HG02870 (cell line): Measurements from ENCODE around the gene PPM1N.

Experiments used
- ATAC-seq: cut with Tn5 transposase; IDR thresholded peaks from one replicate; pipeline ENCODE4 v1.9.1; 2021; ENCODE audit warnings: mild to moderate bottlenecking, moderate library complexity; ENCODE audit not compliant: unreplicated experiment

The PPM1N gene, protein sequence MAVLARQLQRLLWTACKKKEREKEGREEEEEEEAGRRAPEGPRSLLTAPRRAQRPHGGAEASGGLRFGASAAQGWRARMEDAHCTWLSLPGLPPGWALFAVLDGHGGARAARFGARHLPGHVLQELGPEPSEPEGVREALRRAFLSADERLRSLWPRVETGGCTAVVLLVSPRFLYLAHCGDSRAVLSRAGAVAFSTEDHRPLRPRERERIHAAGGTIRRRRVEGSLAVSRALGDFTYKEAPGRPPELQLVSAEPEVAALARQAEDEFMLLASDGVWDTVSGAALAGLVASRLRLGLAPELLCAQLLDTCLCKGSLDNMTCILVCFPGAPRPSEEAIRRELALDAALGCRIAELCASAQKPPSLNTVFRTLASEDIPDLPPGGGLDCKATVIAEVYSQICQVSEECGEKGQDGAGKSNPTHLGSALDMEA

DNA sequence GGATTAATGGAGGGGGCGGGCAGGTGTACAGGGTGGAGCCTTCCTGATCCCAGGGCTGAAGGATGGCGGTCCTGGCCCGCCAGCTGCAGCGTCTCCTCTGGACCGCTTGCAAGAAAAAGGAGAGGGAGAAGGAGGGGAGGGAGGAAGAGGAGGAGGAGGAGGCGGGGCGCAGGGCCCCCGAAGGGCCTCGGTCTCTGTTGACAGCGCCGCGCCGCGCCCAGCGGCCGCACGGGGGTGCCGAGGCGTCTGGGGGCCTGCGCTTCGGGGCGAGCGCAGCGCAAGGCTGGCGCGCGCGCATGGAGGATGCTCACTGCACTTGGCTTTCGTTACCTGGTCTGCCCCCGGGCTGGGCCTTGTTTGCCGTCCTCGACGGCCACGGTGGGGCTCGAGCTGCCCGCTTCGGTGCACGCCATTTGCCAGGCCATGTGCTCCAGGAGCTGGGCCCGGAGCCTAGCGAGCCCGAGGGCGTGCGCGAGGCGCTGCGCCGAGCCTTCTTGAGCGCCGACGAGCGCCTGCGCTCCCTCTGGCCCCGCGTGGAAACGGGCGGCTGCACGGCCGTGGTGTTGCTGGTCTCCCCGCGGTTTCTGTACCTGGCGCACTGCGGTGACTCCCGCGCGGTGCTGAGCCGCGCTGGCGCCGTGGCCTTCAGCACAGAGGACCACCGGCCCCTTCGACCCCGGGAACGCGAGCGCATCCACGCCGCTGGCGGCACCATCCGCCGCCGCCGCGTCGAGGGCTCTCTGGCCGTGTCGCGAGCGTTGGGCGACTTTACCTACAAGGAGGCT, at the start of gene PPM1N:
TSS of gene PPM1N (plus strand) at position 33 of the 785 bp plus-strand sequence. CDS start at position 63, 30 bp downstream.
- no peak for ATAC-seq

DNA sequence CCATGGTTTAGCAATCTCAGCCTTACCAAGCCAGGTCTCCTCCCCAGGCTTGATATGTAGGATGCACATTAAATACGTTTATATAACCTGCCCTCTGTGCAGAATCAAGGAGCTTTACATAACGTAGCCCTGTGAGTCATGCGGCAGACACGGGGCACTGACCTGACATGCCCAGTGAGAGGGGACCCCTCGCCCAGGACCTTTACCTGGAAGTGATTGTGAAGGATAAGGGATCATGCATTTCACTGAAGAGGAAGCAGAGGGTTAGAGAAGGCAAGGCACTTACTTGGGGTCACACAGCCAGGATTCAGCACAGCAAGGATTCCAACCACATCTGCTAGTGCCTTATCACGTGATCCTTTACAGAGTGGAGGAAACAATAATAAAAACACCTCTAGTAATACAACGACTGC, 49.4 kb upstream of the PPM1N start:
- no peak for ATAC-seq

DNA sequence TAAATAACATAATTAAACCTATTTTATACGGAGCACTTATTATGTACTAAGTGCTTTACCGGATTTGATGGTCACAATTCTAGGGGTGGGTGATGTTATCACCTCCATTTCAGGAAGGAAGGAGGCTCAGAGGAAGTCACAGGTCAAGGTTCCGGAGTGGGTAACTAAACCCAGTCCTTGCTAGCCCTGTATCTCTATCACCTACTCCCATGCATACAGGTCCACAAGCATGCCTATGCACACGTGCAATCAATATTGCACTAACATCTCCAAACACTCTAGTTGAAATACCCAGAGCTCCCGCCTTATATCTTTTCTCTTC, 48.3 kb upstream of the PPM1N start:
- no peak for ATAC-seq

DNA sequence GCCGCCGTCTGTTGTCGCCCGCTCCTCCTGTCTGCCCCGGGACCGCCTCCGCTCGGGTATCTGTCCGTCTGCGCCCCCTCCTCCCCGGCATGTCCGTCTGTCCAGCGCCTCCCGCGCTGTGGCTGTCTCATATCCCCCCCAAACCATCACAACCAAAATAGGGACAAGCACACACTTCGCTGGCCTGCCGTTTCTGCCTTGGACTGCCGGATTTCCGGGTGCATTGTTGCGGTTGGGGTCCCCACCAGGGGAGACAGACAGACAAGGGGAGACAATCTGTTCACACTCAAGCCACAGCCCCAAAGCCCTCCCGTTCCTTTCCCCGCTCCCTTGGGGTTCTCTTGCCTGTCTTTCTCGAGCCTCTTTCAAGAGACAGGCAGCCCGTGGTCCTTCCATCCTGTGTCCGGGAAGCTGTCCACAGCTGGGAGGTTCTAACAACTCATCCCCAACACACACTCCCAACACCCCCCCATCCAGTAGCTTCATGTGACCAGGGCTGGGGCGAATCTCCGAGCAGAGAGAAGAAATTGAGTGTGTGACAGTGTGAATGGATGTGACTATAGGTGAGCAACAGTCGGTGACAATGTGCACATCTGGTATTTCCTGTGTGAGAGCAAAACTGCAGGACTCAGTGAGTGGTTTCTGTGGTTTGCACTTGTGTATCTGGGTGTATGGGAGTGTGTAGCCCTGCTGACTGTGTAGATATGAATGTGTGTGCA, 47.0 kb upstream of the PPM1N start:
- ATAC-seq: peak; percentile 12

DNA sequence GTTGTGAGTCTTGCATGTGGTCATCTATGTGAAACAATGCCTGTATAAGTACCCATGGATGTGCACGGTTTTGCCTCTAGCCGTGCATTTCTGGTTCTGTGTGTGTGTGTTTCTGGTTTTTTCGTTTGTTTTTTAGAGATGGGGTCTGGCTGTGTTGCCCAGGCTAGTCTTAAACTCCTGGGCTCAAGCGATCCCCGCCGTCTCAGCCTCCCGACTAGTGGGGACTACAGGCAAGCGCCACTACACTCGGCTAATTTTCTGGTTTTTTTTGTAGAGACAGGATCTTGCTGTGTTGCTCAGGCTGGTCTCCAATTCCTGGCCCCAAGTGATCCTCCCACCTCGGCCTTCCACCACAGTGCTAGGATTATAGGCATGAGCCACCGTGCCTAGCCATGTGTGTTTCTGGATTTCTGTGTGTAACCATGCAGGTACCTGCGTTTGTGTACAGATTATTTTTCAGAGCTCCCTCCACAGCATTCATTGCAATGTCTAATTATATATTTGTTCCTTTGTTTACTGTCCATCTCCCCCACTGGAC, 46.3 kb upstream of the PPM1N start:
- ATAC-seq: no peak

GRCh38 chr19:45455707-45456499, 42.3 kb upstream of the PPM1N start:
- no peak for ATAC-seq

- no peak for ATAC-seq
Observed at GRCh38 chr19:45456500-45456815, 41.8 kb upstream of the PPM1N start.

- ATAC-seq: no peak
Observed at GRCh38 chr19:45457776-45458175, 40.5 kb upstream of the PPM1N start.

DNA sequence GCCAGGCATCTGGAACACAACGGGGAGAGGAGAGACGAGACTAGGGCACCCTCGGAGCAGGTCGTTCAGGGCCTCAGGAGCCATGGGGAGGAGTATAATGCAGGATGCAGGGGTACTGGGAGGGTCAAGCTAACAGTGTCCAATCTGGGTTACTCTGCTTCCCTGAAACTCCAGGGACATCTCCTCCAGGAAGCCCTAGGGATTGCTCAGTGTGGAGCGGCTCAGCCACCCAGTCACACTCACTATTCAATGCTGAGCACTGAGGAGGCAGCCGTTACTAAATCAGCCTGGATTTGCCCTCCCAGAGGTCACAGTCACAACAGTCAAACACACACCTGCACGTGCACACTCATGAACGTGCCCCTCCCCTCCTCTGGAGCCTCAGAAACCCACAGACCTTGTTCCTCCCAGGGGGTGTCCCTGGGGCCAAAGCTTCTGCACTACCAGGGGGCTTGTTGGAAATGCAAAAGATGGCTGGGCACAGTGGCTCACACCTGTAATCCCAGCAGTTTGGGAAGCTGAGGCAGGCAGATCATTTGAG, 37.4 kb upstream of the PPM1N start:
- no peak for ATAC-seq

GRCh38 chr19:45462174-45462573, 36.1 kb upstream of the PPM1N start:
- ATAC-seq: no peak

- no peak for ATAC-seq
Observed at GRCh38 chr19:45463241-45463640, 35.0 kb upstream of the PPM1N start.

DNA sequence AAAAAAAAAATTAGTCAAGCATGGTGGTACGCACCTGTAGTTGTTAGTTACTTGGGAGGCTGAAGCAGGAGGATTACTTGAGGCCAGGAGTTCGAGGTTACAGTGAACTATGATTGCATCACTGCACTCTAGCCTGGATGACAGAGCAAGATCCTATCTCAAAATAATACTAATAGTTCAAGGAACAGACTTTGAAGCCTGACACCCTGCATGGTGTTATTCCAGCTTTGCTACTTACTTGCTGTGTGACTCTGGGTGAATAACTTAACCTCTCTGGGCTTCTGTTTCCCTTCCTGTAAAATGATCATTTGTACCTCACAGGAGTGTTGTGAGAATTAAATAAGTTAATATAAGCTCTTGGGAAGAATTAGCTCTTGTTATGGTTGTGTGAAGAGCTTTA, 34.0 kb upstream of the PPM1N start:
- no peak for ATAC-seq

- no peak for ATAC-seq
Observed at GRCh38 chr19:45464852-45465441, 33.3 kb upstream of the PPM1N start.

DNA sequence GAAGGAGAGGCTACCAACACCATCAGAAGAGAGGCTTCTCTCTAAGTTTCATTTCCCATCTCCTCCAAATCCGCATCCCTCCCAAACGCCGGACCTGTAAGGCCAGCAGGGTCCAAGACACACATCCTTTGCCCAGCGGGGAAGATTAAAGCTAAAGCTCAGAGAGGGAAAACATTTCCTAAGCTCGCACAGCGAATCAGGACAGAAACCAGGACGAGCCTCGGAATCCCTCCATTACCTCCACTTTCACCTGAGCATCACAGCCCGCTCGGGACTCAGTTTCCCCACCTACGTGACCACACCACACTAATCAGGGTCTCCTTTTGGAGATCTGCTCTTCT, 31.2 kb upstream of the PPM1N start:
- ATAC-seq: no peak

DNA sequence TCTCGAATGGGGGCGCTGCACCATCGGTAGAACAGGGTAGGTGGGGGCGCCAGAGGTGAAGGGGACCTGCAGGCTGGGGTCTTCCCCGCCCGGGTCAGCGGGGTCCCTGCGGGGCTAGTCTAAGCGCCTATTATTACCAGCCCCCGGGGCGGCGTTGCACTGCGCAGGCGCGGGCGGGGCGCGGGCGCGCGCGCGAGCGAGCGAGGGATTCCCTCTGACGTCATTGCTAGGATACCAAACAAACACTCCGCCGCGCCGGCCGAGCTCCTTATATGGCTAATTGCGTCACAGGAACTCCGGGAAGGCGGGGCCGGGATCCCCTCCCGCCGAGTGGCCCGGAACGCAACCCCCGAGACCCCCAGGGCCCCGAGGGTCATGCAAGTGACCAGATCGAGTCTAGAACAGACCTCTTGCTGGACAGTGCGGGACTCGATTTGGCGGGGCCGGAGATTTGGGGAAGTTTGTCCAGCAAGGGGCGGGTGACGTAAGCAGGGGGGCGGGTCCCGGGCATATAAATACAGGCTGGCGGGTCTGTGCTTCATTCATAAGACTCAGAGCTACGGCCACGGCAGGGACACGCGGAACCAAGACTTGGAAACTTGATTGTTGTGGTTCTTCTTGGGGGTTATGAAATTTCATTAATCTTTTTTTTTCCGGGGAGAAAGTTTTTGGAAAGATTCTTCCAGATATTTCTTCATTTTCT, 30.6 kb upstream of the PPM1N start, which contains the start of gene FOSB:
TSS of gene FOSB (plus strand) at position 541 of the 703 bp plus-strand sequence. CDS start 591 bp downstream, outside the sequence.
- ATAC-seq: peak; percentile 39

DNA sequence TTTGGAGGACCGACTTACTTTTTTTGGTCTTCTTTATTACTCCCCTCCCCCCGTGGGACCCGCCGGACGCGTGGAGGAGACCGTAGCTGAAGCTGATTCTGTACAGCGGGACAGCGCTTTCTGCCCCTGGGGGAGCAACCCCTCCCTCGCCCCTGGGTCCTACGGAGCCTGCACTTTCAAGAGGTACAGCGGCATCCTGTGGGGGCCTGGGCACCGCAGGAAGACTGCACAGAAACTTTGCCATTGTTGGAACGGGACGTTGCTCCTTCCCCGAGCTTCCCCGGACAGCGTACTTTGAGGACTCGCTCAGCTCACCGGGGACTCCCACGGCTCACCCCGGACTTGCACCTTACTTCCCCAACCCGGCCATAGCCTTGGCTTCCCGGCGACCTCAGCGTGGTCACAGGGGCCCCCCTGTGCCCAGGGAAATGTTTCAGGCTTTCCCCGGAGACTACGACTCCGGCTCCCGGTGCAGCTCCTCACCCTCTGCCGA, 30.0 kb upstream of the PPM1N start:
- ATAC-seq: no peak

DNA sequence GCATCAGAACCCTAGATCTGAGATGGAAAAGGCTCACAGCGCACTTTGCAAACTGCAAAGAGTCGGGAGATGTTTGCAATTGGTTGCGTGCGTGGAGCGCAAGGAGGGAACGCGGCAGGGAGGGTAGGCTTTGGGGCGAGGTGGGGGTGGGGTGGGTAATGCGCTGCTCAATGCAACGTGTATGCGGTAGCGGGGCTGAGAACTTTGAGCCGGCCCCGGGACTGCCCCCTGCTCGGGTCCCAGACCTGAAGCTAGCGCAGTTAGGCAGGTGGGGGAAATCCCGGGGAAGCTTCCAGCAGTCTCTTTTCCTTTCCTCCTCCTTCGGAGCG, 29.5 kb upstream of the PPM1N start:
- ATAC-seq: peak; percentile 24

DNA sequence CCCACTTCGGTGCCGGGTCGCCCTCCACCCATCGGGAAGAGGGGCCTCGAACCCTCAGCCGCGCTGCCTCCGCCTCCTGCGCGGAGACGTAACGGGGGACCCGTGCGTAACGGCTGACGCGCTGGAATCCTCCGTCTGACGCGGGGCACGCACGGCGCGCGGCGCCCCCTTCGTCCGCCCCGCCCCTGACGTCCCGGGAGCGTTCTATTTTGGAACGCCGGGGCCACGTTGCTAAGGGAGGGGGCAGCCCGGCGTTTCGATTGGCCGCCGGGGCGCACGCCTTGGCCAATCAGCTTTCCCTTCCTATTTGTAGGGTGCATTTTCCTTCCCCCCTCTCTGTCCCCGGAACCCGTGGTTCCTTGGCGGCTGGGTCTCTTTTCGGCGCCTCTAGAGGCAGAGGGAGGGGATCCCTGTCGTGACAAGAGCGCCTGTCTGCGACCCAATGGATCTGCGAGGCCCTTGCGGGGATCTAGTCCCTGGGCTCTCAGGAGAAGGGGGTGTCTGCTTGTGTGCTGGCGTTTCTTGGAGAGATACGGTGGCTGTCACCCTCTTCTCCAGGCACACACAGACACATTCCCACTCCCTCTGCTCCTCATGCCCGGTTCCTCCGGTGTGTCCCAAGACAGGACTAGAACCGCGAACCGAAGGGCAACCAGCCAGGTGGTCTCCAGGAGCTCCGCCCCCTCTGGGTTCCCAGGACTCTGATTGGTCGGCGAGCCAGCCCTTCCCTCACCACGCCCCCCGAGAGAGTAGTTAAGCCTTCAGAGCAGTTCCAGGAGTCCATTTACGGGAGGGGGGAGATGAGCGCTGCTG, 28.9 kb upstream of the PPM1N start:
- ATAC-seq: peak; percentile 51
